ENCODE data around the gene ERP27. TPM values are rescaled to one million over a fixed set of nuclear protein-coding genes. Genes with fewer than 3 reads are reported as not detected.

Gene ERP27
- total RNA-seq, 1 donor from 2014 or later = not detected

DNA sequence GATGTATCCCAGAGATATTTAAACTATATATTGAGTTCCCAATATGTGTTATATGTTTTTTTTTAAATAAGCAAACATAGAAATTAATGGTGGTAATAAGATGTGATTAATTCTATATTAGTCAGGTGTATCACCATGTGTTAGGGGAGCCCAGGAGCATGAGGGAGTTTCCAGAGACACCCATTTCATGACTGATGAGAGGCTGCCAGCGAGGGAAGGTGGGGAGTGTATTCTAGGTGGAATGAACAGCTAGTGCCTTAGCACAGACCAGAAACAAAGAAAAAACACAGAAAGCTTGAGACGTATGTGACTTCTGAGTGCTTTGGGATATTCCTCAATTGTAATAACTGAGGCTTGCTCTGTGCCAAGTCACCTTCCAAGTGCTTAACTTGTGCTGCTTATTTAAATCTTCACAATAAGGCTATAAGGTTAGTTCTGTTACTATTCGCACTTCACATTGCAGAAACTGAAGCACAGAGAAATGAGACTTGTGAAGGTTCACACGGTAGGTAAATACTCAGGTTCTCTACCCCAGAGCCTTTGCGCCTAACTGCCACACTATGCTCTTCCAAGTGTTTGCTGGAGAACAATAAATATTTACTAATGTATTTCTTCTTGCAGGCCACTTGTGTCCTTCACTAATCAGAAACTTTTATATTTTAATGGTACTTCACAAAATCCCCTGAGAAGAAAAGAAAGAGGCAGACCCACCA is 34.8 kb downstream of the ERP27 start:
- H3K4me1 ChIP-seq = peaks cover 0 to 15% of the 10 kb centered on the region in 2 donors
- TF ChIP-seq, protein P1, sequence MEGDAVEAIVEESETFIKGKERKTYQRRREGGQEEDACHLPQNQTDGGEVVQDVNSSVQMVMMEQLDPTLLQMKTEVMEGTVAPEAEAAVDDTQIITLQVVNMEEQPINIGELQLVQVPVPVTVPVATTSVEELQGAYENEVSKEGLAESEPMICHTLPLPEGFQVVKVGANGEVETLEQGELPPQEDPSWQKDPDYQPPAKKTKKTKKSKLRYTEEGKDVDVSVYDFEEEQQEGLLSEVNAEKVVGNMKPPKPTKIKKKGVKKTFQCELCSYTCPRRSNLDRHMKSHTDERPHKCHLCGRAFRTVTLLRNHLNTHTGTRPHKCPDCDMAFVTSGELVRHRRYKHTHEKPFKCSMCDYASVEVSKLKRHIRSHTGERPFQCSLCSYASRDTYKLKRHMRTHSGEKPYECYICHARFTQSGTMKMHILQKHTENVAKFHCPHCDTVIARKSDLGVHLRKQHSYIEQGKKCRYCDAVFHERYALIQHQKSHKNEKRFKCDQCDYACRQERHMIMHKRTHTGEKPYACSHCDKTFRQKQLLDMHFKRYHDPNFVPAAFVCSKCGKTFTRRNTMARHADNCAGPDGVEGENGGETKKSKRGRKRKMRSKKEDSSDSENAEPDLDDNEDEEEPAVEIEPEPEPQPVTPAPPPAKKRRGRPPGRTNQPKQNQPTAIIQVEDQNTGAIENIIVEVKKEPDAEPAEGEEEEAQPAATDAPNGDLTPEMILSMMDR (IDR thresholded peaks at IDR 0.05) = no peak
- DNase-seq (ENCODE audit: low spot score in 2 of 2) = no peak
- no peaks in the 10 kb centered on the region for H3K36me3 ChIP-seq
- intact Hi-C loops (cut with DNase I) = no loop called here
- H3K4me3 ChIP-seq = no peak overlapping the region
- peak overlapping the region; percentile 73 to 75 for H3K27ac ChIP-seq
- H3K27me3 ChIP-seq = no peaks in the 10 kb centered on the region
- no peaks in the 10 kb centered on the region for H3K9me3 ChIP-seq

- DNase-seq (ENCODE audit: low spot score in 2 of 2) = no peak
- Histone ChIP-seq H3K36me3 (no peaks in the 10 kb centered on the region), H3K27ac (peak overlapping the region; percentile 73 to 75), H3K4me1 (peaks cover 0 to 15% of the 10 kb centered on the region in 2 donors), H3K4me3 (no peak overlapping the region), H3K9me3 (no peaks in the 10 kb centered on the region), H3K27me3 (no peaks in the 10 kb centered on the region)
- TF ChIP-seq, protein P1 (IDR thresholded peaks at IDR 0.05) = no peak
- intact Hi-C loops (cut with DNase I) = no loop called here
These were observed 35.9 kb downstream of the ERP27 start for GRCh38 chr12:14902465-14902864.

GRCh38 chr12:14901228-14901562 is 37.1 kb downstream of the ERP27 start:
- Histone ChIP-seq H3K36me3 (no peaks in the 10 kb centered on the region), H3K4me1 (peaks cover 0 to 15% of the 10 kb centered on the region in 2 donors), H3K4me3 (no peak overlapping the region), H3K9me3 (no peaks in the 10 kb centered on the region), H3K27ac (peak overlapping the region; percentile 73 to 75), H3K27me3 (no peaks in the 10 kb centered on the region)
- DNase-seq (ENCODE audit: low spot score in 2 of 2) = no peak
- TF ChIP-seq, protein P1 (IDR thresholded peaks at IDR 0.05) = no peak
- intact Hi-C loops (cut with DNase I) = no loop called here

- DNase-seq (ENCODE audit: low spot score in 2 of 2) = no peak
- Histone ChIP-seq H3K4me1 (peaks cover 0 to 15% of the 10 kb centered on the region in 2 donors), H3K9me3 (no peaks in the 10 kb centered on the region), H3K27ac (no peak overlapping the region), H3K27me3 (no peaks in the 10 kb centered on the region), H3K4me3 (no peak overlapping the region), H3K36me3 (no peaks in the 10 kb centered on the region)
- TF ChIP-seq, protein P1 (IDR thresholded peaks at IDR 0.05) = no peak
- intact Hi-C loops (cut with DNase I) = no loop called here
These were observed 37.7 kb downstream of the ERP27 start for GRCh38 chr12:14900521-14901227.

DNA sequence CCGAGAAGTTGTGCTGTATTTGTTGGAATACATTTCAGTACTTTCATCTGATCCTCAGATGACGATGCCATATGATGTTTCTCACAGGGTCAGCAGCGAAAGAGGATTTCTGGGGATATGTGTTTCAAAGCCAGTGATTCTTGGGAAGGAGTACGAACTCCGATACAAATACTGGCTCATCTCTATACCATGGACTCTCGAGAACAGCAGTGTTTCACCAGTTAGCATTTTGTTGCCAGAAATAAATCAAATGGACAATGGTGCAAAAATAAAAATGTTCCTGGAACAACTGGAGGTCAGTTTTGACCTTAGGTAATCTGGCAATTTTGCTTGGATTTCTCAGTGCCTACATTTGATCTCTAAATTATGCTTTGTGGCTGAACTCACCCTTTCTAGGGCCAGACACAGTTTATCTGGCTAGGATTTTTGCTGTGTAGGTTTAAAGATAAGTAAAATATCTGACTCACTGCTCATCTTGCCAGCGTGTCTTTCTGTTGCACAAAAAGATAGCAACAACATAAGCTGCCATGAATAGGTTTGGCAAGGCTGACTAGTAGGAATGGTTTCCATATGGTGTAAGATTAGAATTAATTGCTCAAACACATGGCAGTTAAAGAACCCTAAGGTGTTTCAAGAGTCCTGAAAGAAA is 41.7 kb downstream of the ERP27 start:
- H3K27me3 ChIP-seq = no peaks in the 10 kb centered on the region
- TF ChIP-seq, protein P1 (IDR thresholded peaks at IDR 0.05) = no peak
- H3K36me3 ChIP-seq = no peaks in the 10 kb centered on the region
- intact Hi-C loops (cut with DNase I) = no loop called here
- DNase-seq (ENCODE audit: low spot score in 2 of 2) = no peak
- H3K9me3 ChIP-seq = no peaks in the 10 kb centered on the region
- H3K4me1 ChIP-seq = peaks cover 7 to 28% of the 10 kb centered on the region in 2 donors
- peak overlapping the region in 1 of 2 donors; percentile 16 for H3K4me3 ChIP-seq
- peak overlapping the region; percentile 43 to 74 for H3K27ac ChIP-seq

Data from ascending aorta (tissue), 2 donors.